B cell (primary cell): ENCODE measurements around the gene CCDC81.

ENCODE experiments used
- CTCF ChIP-seq: fragments of 200-600 bp; IDR thresholded peaks from one replicate; pipeline ENCODE4 v1.8.0; 2022; ENCODE audit warnings: antibody characterized with exemption, mild to moderate bottlenecking
- EZH2 ChIP-seq: IDR thresholded peaks from 2 replicates; pipeline ENCODE4 v1.6.1; 2012; ENCODE audit warnings: borderline replicate concordance, low read depth, mild to moderate bottlenecking, moderate library complexity, low read length; ENCODE audit not compliant: insufficient read depth, poor library complexity, severe bottlenecking

- peak; percentile 91 for TF ChIP-seq CTCF
- TF ChIP-seq EZH2: no peak
Observed at GRCh38 chr11:86456075-86456939, 81.6 kb downstream of the CCDC81 start.
